ENCODE results near the gene SPAG5. TPM values are rescaled to one million over a fixed set of nuclear protein-coding genes. Genes with fewer than 3 reads are reported as not detected.
"Not testable (repeated sequence)": the region's sequence is repeated elsewhere in the genome, so short reads cannot be mapped to it uniquely, and the experiment has no call there.

Gene SPAG5
- total RNA-seq, 1 donor from 2014 or later = 15.6 TPM

GRCh38 chr17:28610376-28610775, 11.6 kb upstream of the SPAG5 start:
- no peaks in the 10 kb centered on the region for H3K9me3 Mint-ChIP-seq (ENCODE audit: unreplicated experiment)
- H3K4me3 Mint-ChIP-seq (ENCODE audit: unreplicated experiment) = no peak overlapping the region
- no peaks in the 10 kb centered on the region for H3K27me3 Mint-ChIP-seq (ENCODE audit: unreplicated experiment)
- H3K36me3 Mint-ChIP-seq (ENCODE audit: unreplicated experiment) = peaks cover 22% of the 10 kb centered on the region
- TF ChIP-seq, protein P1, sequence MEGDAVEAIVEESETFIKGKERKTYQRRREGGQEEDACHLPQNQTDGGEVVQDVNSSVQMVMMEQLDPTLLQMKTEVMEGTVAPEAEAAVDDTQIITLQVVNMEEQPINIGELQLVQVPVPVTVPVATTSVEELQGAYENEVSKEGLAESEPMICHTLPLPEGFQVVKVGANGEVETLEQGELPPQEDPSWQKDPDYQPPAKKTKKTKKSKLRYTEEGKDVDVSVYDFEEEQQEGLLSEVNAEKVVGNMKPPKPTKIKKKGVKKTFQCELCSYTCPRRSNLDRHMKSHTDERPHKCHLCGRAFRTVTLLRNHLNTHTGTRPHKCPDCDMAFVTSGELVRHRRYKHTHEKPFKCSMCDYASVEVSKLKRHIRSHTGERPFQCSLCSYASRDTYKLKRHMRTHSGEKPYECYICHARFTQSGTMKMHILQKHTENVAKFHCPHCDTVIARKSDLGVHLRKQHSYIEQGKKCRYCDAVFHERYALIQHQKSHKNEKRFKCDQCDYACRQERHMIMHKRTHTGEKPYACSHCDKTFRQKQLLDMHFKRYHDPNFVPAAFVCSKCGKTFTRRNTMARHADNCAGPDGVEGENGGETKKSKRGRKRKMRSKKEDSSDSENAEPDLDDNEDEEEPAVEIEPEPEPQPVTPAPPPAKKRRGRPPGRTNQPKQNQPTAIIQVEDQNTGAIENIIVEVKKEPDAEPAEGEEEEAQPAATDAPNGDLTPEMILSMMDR (IDR thresholded peaks at IDR 0.05) = no peak
- no peak overlapping the region for H3K27ac Mint-ChIP-seq (ENCODE audit: unreplicated experiment)
- H3K4me1 Mint-ChIP-seq (ENCODE audit: unreplicated experiment) = no peaks in the 10 kb centered on the region
- DNase-seq (ENCODE audit: extremely low spot score, unreplicated experiment) = no peak

- not testable (repeated sequence) for H3K4me1 Mint-ChIP-seq (ENCODE audit: unreplicated experiment); H3K9me3 Mint-ChIP-seq (ENCODE audit: unreplicated experiment); DNase-seq (ENCODE audit: extremely low spot score, unreplicated experiment); H3K27me3 Mint-ChIP-seq (ENCODE audit: unreplicated experiment); H3K36me3 Mint-ChIP-seq (ENCODE audit: unreplicated experiment); H3K4me3 Mint-ChIP-seq (ENCODE audit: unreplicated experiment); H3K27ac Mint-ChIP-seq (ENCODE audit: unreplicated experiment)
These were observed 5.2 kb upstream of the SPAG5 start for GRCh38 chr17:28604031-28604430.

DNA sequence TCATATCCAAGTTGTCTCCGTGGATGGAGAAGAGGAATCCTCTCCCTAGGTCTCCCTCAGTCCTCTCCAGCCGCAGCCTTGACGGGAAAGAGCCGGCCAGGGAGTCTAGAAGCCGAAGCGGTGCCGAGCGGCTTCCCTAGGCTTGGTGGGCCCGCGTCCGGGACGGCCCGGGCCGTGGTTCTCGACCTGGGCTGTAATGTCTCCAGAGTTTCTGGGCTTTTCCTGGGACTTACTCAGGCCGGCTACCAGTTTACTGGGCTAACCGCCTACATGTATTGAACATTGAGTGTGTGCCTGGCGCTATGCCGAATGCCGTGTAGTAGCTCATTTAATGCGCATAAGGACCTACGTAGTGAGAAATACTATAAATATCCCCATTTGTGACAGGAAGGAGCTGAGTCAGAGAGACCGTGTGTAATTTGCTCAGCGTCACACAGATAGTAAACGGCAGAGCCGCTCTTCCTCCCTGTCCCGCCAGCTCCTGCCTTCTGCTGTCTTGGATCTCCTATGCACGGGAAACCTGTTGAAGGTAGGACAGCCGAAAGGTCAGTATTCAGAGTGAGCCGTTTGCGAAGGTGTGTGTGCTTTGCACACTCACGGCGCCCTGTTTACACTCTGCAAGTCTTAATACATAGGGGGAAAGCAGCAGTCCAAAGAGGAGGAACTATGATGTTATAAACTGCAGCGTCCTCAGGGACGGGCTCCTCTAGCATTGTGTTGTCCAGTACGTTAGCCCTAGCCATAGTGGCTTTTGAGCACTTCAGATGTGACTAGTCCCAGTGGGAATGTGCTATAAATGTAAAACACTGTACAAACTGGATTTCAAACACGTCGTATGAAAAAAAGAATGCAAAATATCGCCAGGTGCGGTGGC, 723 bp upstream of the SPAG5 start:
- Mint-ChIP-seq H3K4me1 (ENCODE audit: unreplicated experiment) (peaks cover 20% of the 10 kb centered on the region), H3K27ac (ENCODE audit: unreplicated experiment) (peak overlapping the region; percentile 94), H3K36me3 (ENCODE audit: unreplicated experiment) (no peaks in the 10 kb centered on the region), H3K4me3 (ENCODE audit: unreplicated experiment) (peak overlapping the region; percentile 93), H3K27me3 (ENCODE audit: unreplicated experiment) (no peaks in the 10 kb centered on the region), H3K9me3 (ENCODE audit: unreplicated experiment) (no peaks in the 10 kb centered on the region)
- peak; percentile 85 for DNase-seq (ENCODE audit: extremely low spot score, unreplicated experiment)
- TF ChIP-seq, protein P1 (IDR thresholded peaks at IDR 0.05) = no peak

DNA sequence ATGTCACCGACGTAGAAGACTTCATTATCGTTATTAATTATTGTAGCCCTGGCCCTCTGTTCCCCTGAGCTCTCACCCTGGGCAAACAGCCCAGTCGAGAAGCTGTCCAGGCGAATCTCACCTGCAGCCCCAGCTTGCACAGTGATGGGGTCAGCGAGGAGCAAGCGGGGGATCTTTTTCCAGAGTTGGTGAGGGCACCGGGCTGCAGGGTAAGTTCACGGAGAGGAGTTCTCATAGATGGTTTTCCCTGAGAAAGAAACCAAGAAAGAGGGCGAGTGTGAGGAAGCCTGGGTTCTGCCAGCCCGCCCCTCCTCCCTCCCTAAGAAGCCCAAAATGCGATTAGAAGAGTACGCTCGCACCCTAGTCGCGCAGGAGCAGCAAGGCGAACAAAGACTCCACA, 436 bp downstream of the SPAG5 start:
- DNase-seq (ENCODE audit: extremely low spot score, unreplicated experiment) = no peak
- H3K9me3 Mint-ChIP-seq (ENCODE audit: unreplicated experiment) = no peaks in the 10 kb centered on the region
- H3K4me1 Mint-ChIP-seq (ENCODE audit: unreplicated experiment) = peaks cover 20% of the 10 kb centered on the region
- peak overlapping the region; percentile 93 for H3K27ac Mint-ChIP-seq (ENCODE audit: unreplicated experiment)
- H3K4me3 Mint-ChIP-seq (ENCODE audit: unreplicated experiment) = peak overlapping the region; percentile 93
- TF ChIP-seq, protein P1 (IDR thresholded peaks at IDR 0.05) = no peak
- H3K27me3 Mint-ChIP-seq (ENCODE audit: unreplicated experiment) = no peaks in the 10 kb centered on the region
- no peaks in the 10 kb centered on the region for H3K36me3 Mint-ChIP-seq (ENCODE audit: unreplicated experiment)

DNA sequence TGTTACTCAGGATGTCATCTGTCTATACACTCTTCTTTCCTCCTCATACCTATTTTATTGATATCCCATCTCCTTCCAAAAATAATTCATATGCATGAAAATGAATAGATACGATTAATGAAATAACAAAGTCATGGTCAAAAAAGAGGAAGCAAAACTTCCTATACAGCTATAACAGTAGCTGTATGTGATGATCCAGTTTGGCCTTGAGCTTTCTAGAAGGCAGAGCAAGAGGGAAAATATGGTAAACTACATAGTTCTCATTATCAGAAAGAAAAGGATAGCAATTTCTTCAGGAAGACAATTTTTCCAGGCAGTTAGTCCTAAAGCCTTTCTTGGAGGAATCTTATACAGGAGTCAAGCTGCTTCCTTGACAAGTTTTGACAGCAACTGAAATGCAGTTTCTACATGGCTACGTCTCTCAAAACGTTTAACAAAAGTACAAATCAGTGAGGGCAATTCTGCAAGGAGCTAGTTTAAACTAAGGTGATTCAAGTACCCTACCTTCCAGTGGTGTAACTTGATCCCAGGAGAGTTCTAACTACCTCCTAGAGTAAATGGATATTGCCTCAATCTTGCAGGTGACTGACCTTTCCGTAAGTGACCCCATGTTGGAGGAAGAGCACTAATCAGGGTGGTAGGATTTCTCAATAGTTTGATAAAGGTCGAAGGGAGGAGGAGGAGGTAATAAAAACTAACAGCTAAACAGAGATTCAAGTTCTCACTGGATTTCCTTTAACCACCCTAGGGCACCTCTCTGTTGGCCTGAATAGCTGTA, 1.0 kb downstream of the SPAG5 start:
- Mint-ChIP-seq H3K27ac (ENCODE audit: unreplicated experiment) (peak overlapping the region; percentile 93), H3K9me3 (ENCODE audit: unreplicated experiment) (no peaks in the 10 kb centered on the region)

More for the DNA sequence above, 1.0 kb downstream of the SPAG5 start:
- Mint-ChIP-seq H3K4me1 (ENCODE audit: unreplicated experiment) (peaks cover 20% of the 10 kb centered on the region), H3K27me3 (ENCODE audit: unreplicated experiment) (no peaks in the 10 kb centered on the region), H3K4me3 (ENCODE audit: unreplicated experiment) (peak overlapping the region; percentile 93), H3K36me3 (ENCODE audit: unreplicated experiment) (no peaks in the 10 kb centered on the region)
- DNase-seq (ENCODE audit: extremely low spot score, unreplicated experiment) = no peak
- TF ChIP-seq, protein P1 (IDR thresholded peaks at IDR 0.05) = no peak
